ENCODE measurements around the gene RNF31. TPM values are rescaled to one million over a fixed set of nuclear protein-coding genes. Genes with fewer than 3 reads are reported as not detected.

Gene RNF31
- total and polyA plus RNA-seq, 2 donors (not counting 3 experiments of a cell fraction or from before 2014, with no cell fraction given) = 32.3 to 69.7 TPM

DNA sequence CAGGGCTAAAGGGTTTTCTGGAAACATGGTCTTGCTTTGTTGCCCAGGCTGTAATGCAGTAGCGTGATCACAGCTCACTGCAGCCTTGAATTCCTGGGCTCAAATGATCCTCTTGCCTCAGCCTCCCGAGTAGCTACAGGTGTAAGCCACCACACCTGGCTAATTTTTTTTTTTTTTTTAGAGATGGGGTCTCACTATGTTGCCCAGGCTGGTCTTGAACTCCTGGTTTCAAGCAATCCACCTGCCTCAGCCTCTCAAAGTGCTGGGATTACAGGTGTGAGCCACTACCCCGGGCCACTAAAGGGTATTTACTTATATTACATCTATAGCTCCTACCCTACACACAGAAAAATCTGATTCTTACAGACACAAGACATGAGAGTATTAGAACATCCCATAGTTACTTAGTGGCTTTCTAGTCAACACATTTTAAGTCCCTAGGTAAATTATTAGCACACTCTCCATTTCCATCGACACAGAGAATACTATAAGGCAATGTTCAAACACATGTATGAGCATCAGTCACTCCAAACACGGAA is 38.9 kb upstream of the RNF31 start:
- peaks cover 18% of the 10 kb centered on the region for H3K4me1 ChIP-seq (ENCODE audit: control insufficient read depth, extremely low read depth, insufficient read depth, low read length)
- ChIA-PET POLR2A (interaction anchor here (0.7 to 1.1 kb wide), 3 partner anchors 13 to 134 kb away, joined by 3 to 7 read pairs (median 3); partner anchors contain the start of gene TINF2), CTCF (interaction anchor here (0.6 to 11.7 kb wide), 19 partner anchors 8 to 200 kb away, joined by 3 to 420 read pairs (median 5); partner anchors contain the start of genes CARMIL3, CIDEB, EMC9 and IPO4)
- intact Hi-C loops (cut with micrococcal nuclease) = loop anchor here (1.0 kb wide), 1 partner anchor 50 kb away; no protein-coding TSS in a partner anchor
- no peaks in the 10 kb centered on the region for H3K9me1 ChIP-seq (replicated peaks; ENCODE audit: control insufficient read depth, extremely low read depth, insufficient read depth, low read length)
- no peak overlapping the region for H3K27ac ChIP-seq (ENCODE audit: insufficient read depth, low read depth, low read length)
- no peak overlapping the region for H3K4me3 ChIP-seq (replicated peaks in 1 of 3; ENCODE audit: insufficient read depth in 1 of 3, low read depth in 1 of 3, low read length in 3 of 3)
- DNase-seq (ENCODE audit: low read depth, low spot score) (no peak), FAIRE-seq (no peak)
- H3K9ac ChIP-seq (replicated peaks; ENCODE audit: extremely low read depth, insufficient read depth, low read length) = no peak overlapping the region
- no peaks in the 10 kb centered on the region for H4K20me1 ChIP-seq (replicated peaks; ENCODE audit: control insufficient read depth, extremely low read depth, insufficient read depth, low read length)
- H3K9me3 ChIP-seq (replicated peaks; ENCODE audit: control insufficient read depth, insufficient read depth, low read length) = no peaks in the 10 kb centered on the region
- BruUV-seq (replicated peaks) = no TSS peak
- H2AFZ ChIP-seq (ENCODE audit: low read depth, low read length) = peak overlapping the region; percentile 77
- H3K36me3 ChIP-seq (ENCODE audit: control insufficient read depth in 2 of 2, extremely low read depth in 1 of 2, insufficient read depth in 2 of 2, low read length in 2 of 2) = no peaks in the 10 kb centered on the region
- no peaks in the 10 kb centered on the region for H3K79me2 ChIP-seq (ENCODE audit: control insufficient read depth, insufficient read depth, low read length)
- dilution Hi-C loops (cut with MboI; ENCODE audit: extremely low pct_ligation_motif_present, low sequenced_read_pairs) = no loop called here
- H3K4me2 ChIP-seq (ENCODE audit: insufficient read depth, low read length) = no peak overlapping the region
- no peaks in the 10 kb centered on the region for H3K27me3 ChIP-seq (ENCODE audit: control insufficient read depth in 2 of 2, insufficient read depth in 2 of 2, low read length in 2 of 2)
- TF ChIP-seq, protein P1, sequence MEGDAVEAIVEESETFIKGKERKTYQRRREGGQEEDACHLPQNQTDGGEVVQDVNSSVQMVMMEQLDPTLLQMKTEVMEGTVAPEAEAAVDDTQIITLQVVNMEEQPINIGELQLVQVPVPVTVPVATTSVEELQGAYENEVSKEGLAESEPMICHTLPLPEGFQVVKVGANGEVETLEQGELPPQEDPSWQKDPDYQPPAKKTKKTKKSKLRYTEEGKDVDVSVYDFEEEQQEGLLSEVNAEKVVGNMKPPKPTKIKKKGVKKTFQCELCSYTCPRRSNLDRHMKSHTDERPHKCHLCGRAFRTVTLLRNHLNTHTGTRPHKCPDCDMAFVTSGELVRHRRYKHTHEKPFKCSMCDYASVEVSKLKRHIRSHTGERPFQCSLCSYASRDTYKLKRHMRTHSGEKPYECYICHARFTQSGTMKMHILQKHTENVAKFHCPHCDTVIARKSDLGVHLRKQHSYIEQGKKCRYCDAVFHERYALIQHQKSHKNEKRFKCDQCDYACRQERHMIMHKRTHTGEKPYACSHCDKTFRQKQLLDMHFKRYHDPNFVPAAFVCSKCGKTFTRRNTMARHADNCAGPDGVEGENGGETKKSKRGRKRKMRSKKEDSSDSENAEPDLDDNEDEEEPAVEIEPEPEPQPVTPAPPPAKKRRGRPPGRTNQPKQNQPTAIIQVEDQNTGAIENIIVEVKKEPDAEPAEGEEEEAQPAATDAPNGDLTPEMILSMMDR (IDR thresholded peaks at IDR 0.05; ENCODE audit: extremely low read depth in 1 of 2, insufficient read depth in 1 of 2, low read depth in 1 of 2, low read length in 2 of 2) = no peak
- TF ChIP-seq JUN (IDR thresholded peaks at IDR 0.05; ENCODE audit: borderline replicate concordance, insufficient read depth, insufficient read length, low read depth) = no peak
- TF ChIP-seq POLR2AphosphoS5 (IDR thresholded peaks at IDR 0.05; ENCODE audit: insufficient read depth, low read depth, low read length) = no peak
- TF ChIP-seq FOS (IDR thresholded peaks at IDR 0.05; ENCODE audit: borderline replicate concordance, insufficient read depth, low read length) = no peak
- no peak for TF ChIP-seq EZH2 (IDR thresholded peaks at IDR 0.05; ENCODE audit: borderline replicate concordance, low read depth, low read length, severe bottlenecking)
- no peak for TF ChIP-seq POLR2A (IDR thresholded peaks at IDR 0.05; ENCODE audit: low read depth, low read length)
- TF ChIP-seq, protein P2, sequence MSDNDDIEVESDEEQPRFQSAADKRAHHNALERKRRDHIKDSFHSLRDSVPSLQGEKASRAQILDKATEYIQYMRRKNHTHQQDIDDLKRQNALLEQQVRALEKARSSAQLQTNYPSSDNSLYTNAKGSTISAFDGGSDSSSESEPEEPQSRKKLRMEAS (IDR thresholded peaks at IDR 0.05; ENCODE audit: insufficient read depth, insufficient read length) = no peak
- TF ChIP-seq GATA2 (IDR thresholded peaks at IDR 0.05; ENCODE audit: insufficient read depth, insufficient read length, low read depth, low read length) = no peak
- TF ChIP-seq MYC (IDR thresholded peaks at IDR 0.05; ENCODE audit: low read depth, low read length) = no peak
